NCI-H748 treated with DMSO at 0.1 percent for 48 hours (cell line): Measurements from ENCODE around the gene HLA-DMA.

Source experiments
- DNase-seq: peaks from one replicate; lab custom pipeline; 2025; lab: John Stamatoyannopoulos, UW

Gene HLA-DMA

DNA sequence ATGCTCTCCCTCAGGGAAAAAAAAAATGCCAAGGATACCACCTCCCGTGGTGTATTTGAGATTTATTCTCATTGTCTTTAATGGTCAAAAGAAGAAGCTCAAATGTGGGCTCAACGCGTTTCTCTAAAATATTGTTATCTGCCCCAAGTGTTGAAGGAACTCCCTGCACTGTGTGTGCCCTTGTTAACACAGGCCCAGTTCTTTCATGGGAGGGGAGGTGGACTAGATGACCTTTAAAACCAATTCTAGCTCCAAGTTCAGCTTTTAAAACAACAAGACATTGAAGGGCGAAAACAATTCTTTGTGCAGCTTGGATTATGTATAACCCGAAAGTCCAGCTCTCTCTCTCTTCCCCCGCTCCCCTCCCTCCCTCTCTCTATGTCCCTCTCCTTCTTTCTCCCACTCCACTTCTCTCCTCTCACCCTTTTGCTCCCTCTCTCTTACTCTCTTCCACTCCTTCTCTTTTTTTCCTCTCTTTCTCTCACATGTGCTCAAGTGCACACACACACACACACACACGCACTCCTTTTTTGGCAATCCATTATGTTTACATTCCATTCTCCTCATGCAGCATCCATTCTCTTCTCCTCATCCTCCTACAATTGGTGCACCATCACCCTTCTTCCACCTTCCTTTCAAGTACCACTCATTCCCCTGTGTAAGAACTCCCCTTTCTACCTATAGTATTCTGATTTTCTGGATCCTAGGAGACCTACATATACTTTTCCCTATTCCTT lies 20.6 kb downstream of the HLA-DMA start:
- no peak for DNase-seq

DNA sequence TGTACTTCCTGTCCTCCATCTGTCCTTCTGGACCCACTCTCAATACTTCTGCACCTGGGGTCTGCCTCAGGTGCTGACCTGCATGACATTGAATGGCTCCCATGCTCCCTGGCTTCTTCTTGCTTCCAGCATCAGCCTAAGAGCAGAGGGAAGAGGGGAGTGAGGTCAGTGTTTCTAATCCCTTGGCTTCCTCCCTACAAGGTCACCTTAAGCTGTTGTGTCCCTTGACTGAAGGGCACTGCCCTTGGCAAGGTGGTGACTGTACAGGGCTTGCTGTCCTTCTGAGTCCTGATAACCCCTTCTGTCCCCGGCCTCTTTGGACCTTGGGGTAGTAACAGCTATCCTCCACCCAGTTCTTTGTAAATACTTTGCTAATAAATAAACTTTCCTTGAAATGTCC lies 21.7 kb downstream of the HLA-DMA start:
- DNase-seq = no peak

DNA sequence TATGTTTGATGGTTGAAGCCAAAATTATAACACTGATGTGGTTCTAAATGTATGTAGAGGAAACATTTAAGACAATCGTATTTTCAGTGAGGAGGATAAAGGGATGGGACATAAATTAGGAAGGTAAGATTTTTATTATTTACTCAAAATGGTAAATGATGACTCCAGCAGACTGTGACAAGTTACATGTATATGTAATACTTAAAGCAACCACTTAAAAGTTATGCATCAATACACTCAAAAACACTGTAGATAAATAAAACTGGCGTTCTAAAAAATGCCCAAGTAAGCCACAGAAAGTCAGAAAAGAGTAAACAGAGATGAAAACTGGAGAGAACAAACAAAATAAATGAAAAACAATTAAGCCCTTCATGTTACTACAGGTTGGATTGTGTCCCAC lies 30.8 kb downstream of the HLA-DMA start:
- no peak for DNase-seq

DNA sequence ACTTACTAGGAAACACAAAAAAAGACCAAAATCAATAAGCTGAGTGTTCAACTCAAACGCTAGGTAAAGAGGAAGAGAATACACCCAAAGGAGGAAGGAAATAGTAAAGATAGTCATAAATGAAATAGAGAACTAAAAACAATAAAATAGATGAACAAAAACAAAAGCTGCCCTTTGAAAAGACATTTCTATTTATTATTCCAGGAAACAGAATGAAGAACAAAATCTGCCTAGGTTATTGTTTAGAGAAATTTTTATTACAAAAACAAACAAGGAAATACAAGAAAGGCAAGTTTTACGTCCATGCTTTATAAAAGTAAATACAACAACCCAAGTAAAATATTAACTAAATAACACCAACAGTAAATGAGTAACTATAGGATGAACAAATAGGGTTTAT lies 32.2 kb downstream of the HLA-DMA start:
- DNase-seq = no peak

DNA sequence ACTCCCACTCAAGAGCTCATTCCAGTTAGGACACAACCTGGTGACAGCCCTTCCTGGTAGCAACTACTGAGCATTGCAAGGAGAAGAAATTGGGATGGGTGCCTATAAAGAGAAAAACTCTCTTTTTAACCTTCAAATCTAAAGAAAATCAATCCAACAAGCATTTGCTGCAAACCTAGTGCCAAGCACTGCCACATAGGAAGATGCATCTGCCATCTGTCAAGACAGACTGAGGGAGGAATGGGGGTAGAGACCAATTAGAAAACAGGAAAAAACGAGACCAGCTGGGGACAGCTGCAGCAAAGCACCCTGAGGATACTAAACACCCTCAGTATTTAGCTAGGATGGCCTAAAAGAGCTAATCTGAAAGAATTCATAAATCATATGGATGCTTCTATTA lies 39.9 kb downstream of the HLA-DMA start:
- no peak for DNase-seq

DNA sequence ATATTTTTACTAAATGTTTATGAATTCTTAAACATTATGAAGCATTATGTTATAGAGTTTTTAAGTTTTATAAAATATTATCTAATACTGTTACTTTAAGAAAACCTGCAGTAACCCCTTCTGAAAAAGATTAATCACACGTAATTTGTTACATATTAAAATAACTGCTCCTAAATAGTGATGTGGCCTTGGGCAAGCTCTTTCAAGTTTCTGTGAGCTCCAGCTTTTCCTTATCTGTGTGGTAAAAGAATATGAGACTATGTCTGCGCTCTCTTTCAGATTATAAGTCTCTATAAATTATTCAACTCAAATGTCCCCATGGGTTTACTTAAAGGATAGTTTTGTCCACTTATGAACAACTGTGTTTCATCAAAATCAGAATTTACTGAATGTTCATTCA lies 44.0 kb downstream of the HLA-DMA start:
- DNase-seq = no peak

DNA sequence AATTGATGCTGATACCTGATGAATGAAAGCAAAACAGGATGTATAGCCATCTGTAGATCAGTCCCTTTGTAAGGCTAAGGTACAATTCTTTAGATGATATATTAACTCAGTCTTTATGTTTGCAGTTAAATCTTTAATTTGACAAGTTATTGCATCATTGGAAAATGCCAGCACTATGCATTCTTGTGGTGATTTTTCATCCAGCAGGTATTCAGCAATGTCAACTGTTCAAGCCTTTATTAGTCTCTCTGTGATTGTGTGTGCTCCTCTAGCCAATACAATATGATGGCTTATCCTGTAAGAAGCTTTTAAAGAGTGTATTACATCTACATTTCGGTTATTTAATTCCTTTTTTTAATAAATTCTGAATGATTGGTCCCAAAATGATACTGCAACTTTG lies 46.4 kb downstream of the HLA-DMA start:
- DNase-seq = no peak

DNA sequence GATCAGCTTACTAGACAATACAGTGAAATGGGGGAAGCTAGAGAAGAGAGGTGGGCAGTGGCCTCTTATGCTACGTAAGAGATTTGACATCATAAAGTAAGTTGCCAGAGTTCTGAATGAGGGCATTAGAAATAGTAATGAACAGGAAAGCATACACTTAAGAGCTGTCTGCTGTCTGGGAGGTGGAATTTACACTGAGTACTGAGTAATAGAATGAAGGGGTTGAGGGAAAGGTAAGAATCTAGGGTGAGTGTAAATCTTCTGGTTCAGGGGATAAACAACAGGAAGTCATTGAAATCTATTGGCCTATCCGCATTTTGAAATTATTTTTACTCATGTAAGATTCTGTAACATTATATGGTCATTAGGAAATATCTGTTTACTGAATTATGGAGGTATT lies 47.8 kb downstream of the HLA-DMA start:
- DNase-seq = no peak

DNA sequence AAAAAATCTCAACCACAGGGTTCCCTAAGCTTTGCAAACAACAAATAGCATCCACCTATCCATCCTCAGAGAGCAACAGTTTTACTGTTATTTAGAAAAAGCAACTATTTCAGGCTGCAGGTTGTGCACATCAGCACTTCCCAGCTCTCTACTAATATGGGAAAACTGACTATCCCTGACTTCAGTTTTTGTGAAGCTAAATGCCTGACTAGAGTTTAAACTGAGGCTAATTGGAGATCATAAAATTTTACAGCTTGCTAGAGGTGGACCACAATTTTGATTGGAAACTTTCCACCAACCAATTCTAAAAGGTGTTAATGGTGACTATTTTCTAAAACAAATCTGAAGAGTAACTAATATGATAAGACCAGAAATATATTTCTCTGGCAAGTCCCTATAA lies 48.9 kb downstream of the HLA-DMA start:
- DNase-seq = no peak
